Ascending aorta (tissue), 2 donors: ENCODE results near the gene C14orf180. TPM values are rescaled to one million over a fixed set of nuclear protein-coding genes. Genes with fewer than 3 reads are reported as not detected.

Source experiments
- DNase-seq, 2 donors: peaks; one replicate each; pipeline ENCODE4 v3.0.0-alpha.2; 2019; ENCODE audit warnings: low spot score in 2 of 2
- H3K27ac ChIP-seq, 2 donors: fragments of 200-600 bp; sonication (generic); one replicate each; pipeline ENCODE4 v1.5.1; 2016 to 2017; ENCODE audit warnings: mild to moderate bottlenecking in 1 of 2
- H3K27me3 ChIP-seq: fragments of 200-600 bp; sonication (generic); one replicate; pipeline ENCODE4 v1.5.1; 2017
- H3K36me3 ChIP-seq, 2 donors: fragments of 200-600 bp; sonication (generic); one replicate each; pipeline ENCODE4 v1.5.1; 2016
- H3K4me1 ChIP-seq, 2 donors: fragments of 200-600 bp; sonication (generic); one replicate each; pipeline ENCODE4 v1.5.1; 2016 to 2017; ENCODE audit warnings: mild to moderate bottlenecking in 1 of 2
- H3K4me3 ChIP-seq, 2 donors: fragments of 200-600 bp; sonication (generic); one replicate each; pipeline ENCODE4 v1.5.1; 2016 to 2017; ENCODE audit warnings: mild to moderate bottlenecking in 1 of 2
- H3K9me3 ChIP-seq, 2 donors: fragments of 200-600 bp; sonication (generic); one replicate each; pipeline ENCODE4 v1.5.1; 2016
- CTCF ChIP-seq, 3 experiments: fragments of 200-600 bp in 2 of 3; fragments of 450-650 bp in 1 of 3; sonication (generic) in 2 of 3; IDR thresholded peaks; one replicate each; pipeline ENCODE4 v1.5.1; 2016 to 2019; ENCODE audit warnings: antibody characterized with exemption in 3 of 3, mild to moderate bottlenecking in 1 of 3, moderate library complexity in 1 of 3
- intact Hi-C: fragments of 100-400 bp; cut with DNase I; formaldehyde crosslinking; loops from one replicate; pipeline ENCODE4 v1.15.1; 2023
- total RNA-seq: library from RNA; depleted of rRNA; stranded (reverse); fragments of >200 nt; gene quantifications from one replicate; pipeline ENCODE4 v1.1.0, GENCODE V29; 2016

The C14orf180 gene
- total RNA-seq, 1 donor from 2014 or later = 0.21 TPM

GRCh38 chr14:104589338-104590195, 10.0 kb downstream of the C14orf180 start:
- DNase-seq = no peak
- Histone ChIP-seq H3K36me3 (no peaks in the 10 kb centered on the region), H3K4me3 (no peak overlapping the region), H3K27me3 (no peaks in the 10 kb centered on the region), H3K27ac (no peak overlapping the region), H3K4me1 (peaks cover 2 to 7% of the 10 kb centered on the region in 2 donors), H3K9me3 (no peaks in the 10 kb centered on the region)
- intact Hi-C loops = no loop called here
- TF ChIP-seq CTCF (IDR thresholded peaks at IDR 0.05) = no peak

- Histone ChIP-seq H3K4me3 (no peak overlapping the region), H3K4me1 (peaks cover 2 to 7% of the 10 kb centered on the region in 2 donors), H3K27me3 (no peaks in the 10 kb centered on the region), H3K9me3 (no peaks in the 10 kb centered on the region), H3K27ac (no peak overlapping the region), H3K36me3 (no peaks in the 10 kb centered on the region)
- intact Hi-C loops = no loop called here
- TF ChIP-seq CTCF (IDR thresholded peaks at IDR 0.05) = no peak
- no peak for DNase-seq
Observed at GRCh38 chr14:104590240-104590965, 10.8 kb downstream of the C14orf180 start.

GRCh38 chr14:104591031-104591430, 11.5 kb downstream of the C14orf180 start:
- no peak overlapping the region for H3K4me3 ChIP-seq
- DNase-seq = no peak
- peaks cover 2 to 7% of the 10 kb centered on the region in 2 donors for H3K4me1 ChIP-seq
- H3K9me3 ChIP-seq = no peaks in the 10 kb centered on the region
- H3K27me3 ChIP-seq = no peaks in the 10 kb centered on the region
- no peaks in the 10 kb centered on the region for H3K36me3 ChIP-seq
- no peak overlapping the region for H3K27ac ChIP-seq
- TF ChIP-seq CTCF (IDR thresholded peaks at IDR 0.05) = no peak
- intact Hi-C loops = no loop called here

- TF ChIP-seq CTCF (IDR thresholded peaks at IDR 0.05) = no peak
- intact Hi-C loops = no loop called here
- H3K4me3 ChIP-seq = no peak overlapping the region
- peaks cover under 1 to 3% of the 10 kb centered on the region in 2 donors for H3K4me1 ChIP-seq
- DNase-seq = no peak
- H3K9me3 ChIP-seq = no peaks in the 10 kb centered on the region
- no peaks in the 10 kb centered on the region for H3K27me3 ChIP-seq
- no peak overlapping the region for H3K27ac ChIP-seq
- no peaks in the 10 kb centered on the region for H3K36me3 ChIP-seq
Observed at GRCh38 chr14:104591506-104592291, 12.1 kb downstream of the C14orf180 start.

- H3K27me3 ChIP-seq = no peaks in the 10 kb centered on the region
- no peaks in the 10 kb centered on the region for H3K4me1 ChIP-seq
- no peak for TF ChIP-seq CTCF (IDR thresholded peaks at IDR 0.05)
- intact Hi-C loops = no loop called here
- H3K9me3 ChIP-seq = no peaks in the 10 kb centered on the region
- no peak overlapping the region for H3K4me3 ChIP-seq
- no peaks in the 10 kb centered on the region for H3K36me3 ChIP-seq
- H3K27ac ChIP-seq = no peak overlapping the region
- DNase-seq = no peak
Observed at GRCh38 chr14:104592292-104592672, 12.7 kb downstream of the C14orf180 start.
